ENCODE measurements around the gene FOLR2.

GRCh38 chr11:72216638-72217037 lies at the start of gene FOLR2:
- no peak for TF ChIP-seq POLR2A (IDR thresholded peaks at IDR 0.05)
- TF ChIP-seq, protein P1, sequence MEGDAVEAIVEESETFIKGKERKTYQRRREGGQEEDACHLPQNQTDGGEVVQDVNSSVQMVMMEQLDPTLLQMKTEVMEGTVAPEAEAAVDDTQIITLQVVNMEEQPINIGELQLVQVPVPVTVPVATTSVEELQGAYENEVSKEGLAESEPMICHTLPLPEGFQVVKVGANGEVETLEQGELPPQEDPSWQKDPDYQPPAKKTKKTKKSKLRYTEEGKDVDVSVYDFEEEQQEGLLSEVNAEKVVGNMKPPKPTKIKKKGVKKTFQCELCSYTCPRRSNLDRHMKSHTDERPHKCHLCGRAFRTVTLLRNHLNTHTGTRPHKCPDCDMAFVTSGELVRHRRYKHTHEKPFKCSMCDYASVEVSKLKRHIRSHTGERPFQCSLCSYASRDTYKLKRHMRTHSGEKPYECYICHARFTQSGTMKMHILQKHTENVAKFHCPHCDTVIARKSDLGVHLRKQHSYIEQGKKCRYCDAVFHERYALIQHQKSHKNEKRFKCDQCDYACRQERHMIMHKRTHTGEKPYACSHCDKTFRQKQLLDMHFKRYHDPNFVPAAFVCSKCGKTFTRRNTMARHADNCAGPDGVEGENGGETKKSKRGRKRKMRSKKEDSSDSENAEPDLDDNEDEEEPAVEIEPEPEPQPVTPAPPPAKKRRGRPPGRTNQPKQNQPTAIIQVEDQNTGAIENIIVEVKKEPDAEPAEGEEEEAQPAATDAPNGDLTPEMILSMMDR (IDR thresholded peaks at IDR 0.05): no peak
